GM21381 (cell line): ENCODE data around the gene CASZ1.

Experiments used
- ATAC-seq: cut with Tn5 transposase; IDR thresholded peaks from one replicate; pipeline ENCODE4 v1.9.1; 2021; ENCODE audit warnings: mild to moderate bottlenecking, moderate library complexity; ENCODE audit not compliant: unreplicated experiment

Gene CASZ1

GRCh38 chr1:10756842-10757241, 39.6 kb downstream of the CASZ1 start:
- no peak for ATAC-seq

- no peak for ATAC-seq
These were observed 40.4 kb downstream of the CASZ1 start for GRCh38 chr1:10755970-10756521.

GRCh38 chr1:10754568-10755329, 41.7 kb downstream of the CASZ1 start:
- ATAC-seq: no peak

- no peak for ATAC-seq
These were observed 43.1 kb downstream of the CASZ1 start for GRCh38 chr1:10753299-10753698.

- ATAC-seq: no peak
These were observed 44.8 kb downstream of the CASZ1 start for GRCh38 chr1:10751561-10752085.

GRCh38 chr1:10751160-10751559, 45.3 kb downstream of the CASZ1 start:
- ATAC-seq: no peak

GRCh38 chr1:10745886-10746455, 50.5 kb downstream of the CASZ1 start:
- ATAC-seq: no peak

GRCh38 chr1:10745383-10745782, 51.1 kb downstream of the CASZ1 start:
- no peak for ATAC-seq

- ATAC-seq: no peak
These were observed 51.7 kb downstream of the CASZ1 start for GRCh38 chr1:10744654-10745238.

GRCh38 chr1:10744029-10744428, 52.4 kb downstream of the CASZ1 start:
- no peak for ATAC-seq

GRCh38 chr1:10741696-10742095, 54.8 kb downstream of the CASZ1 start:
- no peak for ATAC-seq

GRCh38 chr1:10740123-10740522, 56.3 kb downstream of the CASZ1 start:
- ATAC-seq: no peak

- ATAC-seq: no peak
These were observed 56.9 kb downstream of the CASZ1 start for GRCh38 chr1:10739589-10739988.

- no peak for ATAC-seq
These were observed 58.1 kb downstream of the CASZ1 start for GRCh38 chr1:10738061-10739058.

- ATAC-seq: no peak
These were observed 58.8 kb downstream of the CASZ1 start for GRCh38 chr1:10737651-10738050.

- ATAC-seq: no peak
These were observed 59.5 kb downstream of the CASZ1 start for GRCh38 chr1:10736634-10737586.

- ATAC-seq: no peak
These were observed 60.7 kb downstream of the CASZ1 start for GRCh38 chr1:10735563-10736305.

GRCh38 chr1:10734962-10735544, 61.4 kb downstream of the CASZ1 start:
- no peak for ATAC-seq
